Measurements from ENCODE around the gene ACOX2.

- TF ChIP-seq CTCF (IDR thresholded peaks at IDR 0.05; ENCODE audit: low read depth, low read length), result no peak
- no peak for TF ChIP-seq EZH2phosphoT487 (IDR thresholded peaks at IDR 0.05; ENCODE audit: low read depth)
These were observed 18.6 kb downstream of the ACOX2 start for GRCh38 chr3:58518291-58518789.

Measured in OCI-LY3 (cell line).